Liver (tissue), 9 donors: ENCODE results near the gene PCSK6. TPM values are rescaled to one million over a fixed set of nuclear protein-coding genes. Genes with fewer than 3 reads are reported as not detected.

Experiments used
- DNase-seq: peaks from one replicate; pipeline ENCODE4 v3.0.0-alpha.2; 2017; ENCODE audit warnings: low spot score
- H3K27ac ChIP-seq, 2 donors: one replicate each; pipeline ENCODE4 v1.7.0; 2013; ENCODE audit warnings: inconsistent platforms in 2 of 2, low read length in 2 of 2, control low read depth in 1 of 2, low read depth in 1 of 2, mild to moderate bottlenecking in 1 of 2
- H3K27me3 ChIP-seq, 4 donors: one replicate each; pipeline versions ENCODE4 v1.6.1 to v1.7.0; 2013; ENCODE audit warnings: low read length in 3 of 4, inconsistent platforms in 1 of 4, mild to moderate bottlenecking in 1 of 4, moderate library complexity in 1 of 4; ENCODE audit not compliant: control insufficient read depth in 4 of 4, insufficient read depth in 4 of 4
- H3K36me3 ChIP-seq, 4 donors: one replicate each; pipeline versions ENCODE4 v1.6.1 to v1.7.0; 2013; ENCODE audit warnings: low read length in 3 of 4, mild to moderate bottlenecking in 3 of 4, low read depth in 1 of 4, moderate library complexity in 1 of 4; ENCODE audit not compliant: control insufficient read depth in 4 of 4, insufficient read depth in 3 of 4
- H3K4me1 ChIP-seq, 4 donors: one replicate each; pipeline versions ENCODE4 v1.6.1 to v1.7.0; 2013; ENCODE audit warnings: low read length in 3 of 4, mild to moderate bottlenecking in 3 of 4, moderate library complexity in 1 of 4; ENCODE audit not compliant: control insufficient read depth in 4 of 4, insufficient read depth in 4 of 4
- H3K4me3 ChIP-seq, 3 donors: one replicate each; pipeline versions ENCODE4 v1.6.1 to v1.7.0; 2013; ENCODE audit warnings: low read length in 3 of 3, control low read depth in 1 of 3, low read depth in 1 of 3, mild to moderate bottlenecking in 1 of 3
- H3K9ac ChIP-seq, 2 donors: one replicate each; pipeline ENCODE4 v1.7.0; 2013; ENCODE audit warnings: low read length in 2 of 2, mild to moderate bottlenecking in 2 of 2, moderate library complexity in 2 of 2, control low read depth in 1 of 2, low read depth in 1 of 2
- H3K9me3 ChIP-seq, 4 donors: one replicate each; pipeline versions ENCODE4 v1.6.1 to v1.7.0; 2013; ENCODE audit warnings: low read length in 3 of 4; ENCODE audit not compliant: control insufficient read depth in 4 of 4
- EGR1 ChIP-seq, 2 donors: IDR thresholded peaks; 2 replicates each; pipeline ENCODE4 v1.6.1; 2016 to 2018; ENCODE audit warnings: antibody characterized with exemption in 2 of 2, low read depth in 2 of 2
- FOXA1 ChIP-seq: IDR thresholded peaks from 2 replicates; pipeline ENCODE4 v1.6.1; 2016; ENCODE audit warnings: antibody characterized with exemption
- FOXA2 ChIP-seq: IDR thresholded peaks from 2 replicates; pipeline ENCODE4 v1.6.1; 2016; ENCODE audit warnings: antibody characterized with exemption
- GABPA ChIP-seq, 2 donors: IDR thresholded peaks in 1 of 2; conservative IDR thresholded peaks in 1 of 2; 2 replicates each; pipeline ENCODE4 v1.6.1; 2016; ENCODE audit warnings: antibody characterized with exemption in 2 of 2, mild to moderate bottlenecking in 1 of 2, moderate library complexity in 1 of 2
- HNF4A ChIP-seq, 2 donors: conservative IDR thresholded peaks; 2 replicates each; pipeline ENCODE4 v1.6.1; 2016; ENCODE audit warnings: antibody characterized with exemption in 2 of 2, mild to moderate bottlenecking in 2 of 2
- HNF4G ChIP-seq: IDR thresholded peaks from 2 replicates; pipeline ENCODE4 v1.6.1; 2016; ENCODE audit warnings: antibody characterized with exemption
- JUND ChIP-seq, 2 donors: IDR thresholded peaks; 2 replicates each; pipeline ENCODE4 v1.6.1; 2016; ENCODE audit warnings: antibody characterized with exemption in 2 of 2
- NR2F2 ChIP-seq: IDR thresholded peaks from 2 replicates; pipeline ENCODE4 v1.6.1; 2016; ENCODE audit warnings: antibody characterized with exemption
- RAD21 ChIP-seq, 2 donors: IDR thresholded peaks; 2 replicates each; pipeline ENCODE4 v1.6.1; 2016; ENCODE audit warnings: antibody characterized with exemption in 2 of 2, mild to moderate bottlenecking in 2 of 2
- RXRA ChIP-seq, 2 donors: IDR thresholded peaks; 2 replicates each; pipeline ENCODE4 v1.6.1; 2017 to 2018; ENCODE audit warnings: antibody characterized with exemption in 2 of 2, mild to moderate bottlenecking in 1 of 2
- SP1 ChIP-seq: IDR thresholded peaks from 2 replicates; pipeline ENCODE4 v1.6.1; 2018; ENCODE audit warnings: antibody characterized with exemption, mild to moderate bottlenecking
- YY1 ChIP-seq: IDR thresholded peaks from 2 replicates; pipeline ENCODE4 v1.6.1; 2016; ENCODE audit warnings: antibody characterized with exemption, mild to moderate bottlenecking
- WGBS: extraction: QIAGEN DNeasy Blood & Tissue Kit; methylation state at CpG from one replicate; pipeline ENCODE4 v1.1.7; 2013; 5-methylcytosine and 5-hydroxymethylcytosine counted together
- polyA plus RNA-seq, 2 donors: library from polyadenylated mRNA; stranded (reverse) in 1 of 2; unstranded in 1 of 2; fragments of 200-250 nt in 1 of 2; fragments of >200 nt in 1 of 2; fragmentation: Nextera tagmentation in 1 of 2; extraction: Ambion mirVana in 1 of 2; gene quantifications; one replicate each; pipeline versions ENCODE4 v1.2.1 to v1.2.3, GENCODE V29; 2013 to 2015
- total RNA-seq, 2 donors: library from RNA; depleted of rRNA; stranded (reverse); fragments of >200 nt; gene quantifications; one replicate each; pipeline ENCODE4 v1.2.3, GENCODE V29; 2014
- TF ChIP-seq, protein P1 (sequence below): IDR thresholded peaks from 2 replicates; pipeline ENCODE4 v1.6.1; 2016; ENCODE audit warnings: antibody characterized with exemption
- TF ChIP-seq, protein P2 (sequence below): IDR thresholded peaks from 2 replicates; pipeline ENCODE4 v1.6.1; 2016; ENCODE audit warnings: antibody characterized with exemption, mild to moderate bottlenecking
- TF ChIP-seq, protein P3 (sequence below): fragments of 150-350 bp; IDR thresholded peaks from 2 replicates; pipeline ENCODE4 v1.5.1; 2017; ENCODE audit warnings: improper control_type of control experiment, low read depth, low read length; ENCODE audit not compliant: missing input control
- TF ChIP-seq, protein P4 (sequence below): IDR thresholded peaks from 2 replicates; pipeline ENCODE4 v1.6.1; 2016; ENCODE audit warnings: antibody characterized with exemption
- donor health status: healthy.
- donor health status: healthy.
- donor health status: healthy.
- donor health status: healthy.
- donor health status: healthy.

The PCSK6 gene
- total and polyA plus RNA-seq, 4 donors, result 94.8 to 398 (median 168) TPM

DNA sequence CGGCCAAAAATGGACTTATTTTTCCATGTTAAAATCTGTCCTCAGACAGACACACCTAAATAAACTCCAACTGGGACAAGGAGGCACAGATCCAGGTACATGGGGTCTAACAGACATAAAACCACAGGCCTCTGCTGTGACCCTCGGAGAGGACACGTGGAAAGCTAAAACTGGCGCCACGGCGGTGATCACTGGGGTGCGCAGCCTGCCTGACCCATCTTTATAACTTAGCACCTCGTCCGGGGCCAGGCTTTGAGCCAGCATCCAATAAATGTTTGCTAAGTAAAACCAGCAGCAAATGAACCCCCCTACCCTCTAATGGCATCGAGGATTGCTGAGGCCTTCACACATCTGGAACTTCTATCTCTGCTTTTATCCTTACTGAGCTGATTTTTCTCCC, 15.3 kb downstream of the PCSK6 start:
- no peak overlapping the region for H3K27ac ChIP-seq
- peaks cover 2 to 45% (median 24%) of the 10 kb centered on the region in 4 donors for H3K4me1 ChIP-seq
- TF ChIP-seq FOXA2, result no peak
- TF ChIP-seq, protein P1, sequence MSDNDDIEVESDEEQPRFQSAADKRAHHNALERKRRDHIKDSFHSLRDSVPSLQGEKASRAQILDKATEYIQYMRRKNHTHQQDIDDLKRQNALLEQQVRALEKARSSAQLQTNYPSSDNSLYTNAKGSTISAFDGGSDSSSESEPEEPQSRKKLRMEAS, result no peak
- TF ChIP-seq, protein P2, sequence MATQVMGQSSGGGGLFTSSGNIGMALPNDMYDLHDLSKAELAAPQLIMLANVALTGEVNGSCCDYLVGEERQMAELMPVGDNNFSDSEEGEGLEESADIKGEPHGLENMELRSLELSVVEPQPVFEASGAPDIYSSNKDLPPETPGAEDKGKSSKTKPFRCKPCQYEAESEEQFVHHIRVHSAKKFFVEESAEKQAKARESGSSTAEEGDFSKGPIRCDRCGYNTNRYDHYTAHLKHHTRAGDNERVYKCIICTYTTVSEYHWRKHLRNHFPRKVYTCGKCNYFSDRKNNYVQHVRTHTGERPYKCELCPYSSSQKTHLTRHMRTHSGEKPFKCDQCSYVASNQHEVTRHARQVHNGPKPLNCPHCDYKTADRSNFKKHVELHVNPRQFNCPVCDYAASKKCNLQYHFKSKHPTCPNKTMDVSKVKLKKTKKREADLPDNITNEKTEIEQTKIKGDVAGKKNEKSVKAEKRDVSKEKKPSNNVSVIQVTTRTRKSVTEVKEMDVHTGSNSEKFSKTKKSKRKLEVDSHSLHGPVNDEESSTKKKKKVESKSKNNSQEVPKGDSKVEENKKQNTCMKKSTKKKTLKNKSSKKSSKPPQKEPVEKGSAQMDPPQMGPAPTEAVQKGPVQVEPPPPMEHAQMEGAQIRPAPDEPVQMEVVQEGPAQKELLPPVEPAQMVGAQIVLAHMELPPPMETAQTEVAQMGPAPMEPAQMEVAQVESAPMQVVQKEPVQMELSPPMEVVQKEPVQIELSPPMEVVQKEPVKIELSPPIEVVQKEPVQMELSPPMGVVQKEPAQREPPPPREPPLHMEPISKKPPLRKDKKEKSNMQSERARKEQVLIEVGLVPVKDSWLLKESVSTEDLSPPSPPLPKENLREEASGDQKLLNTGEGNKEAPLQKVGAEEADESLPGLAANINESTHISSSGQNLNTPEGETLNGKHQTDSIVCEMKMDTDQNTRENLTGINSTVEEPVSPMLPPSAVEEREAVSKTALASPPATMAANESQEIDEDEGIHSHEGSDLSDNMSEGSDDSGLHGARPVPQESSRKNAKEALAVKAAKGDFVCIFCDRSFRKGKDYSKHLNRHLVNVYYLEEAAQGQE, result no peak
- DNase-seq, result no peak
- no peak overlapping the region for H3K9ac ChIP-seq
- 92% methylated on average over 10 of the region's 10 CpGs for WGBS
- H3K36me3 ChIP-seq, result peaks cover 0 to 3% (median under 1%) of the 10 kb centered on the region in 4 donors
- H3K9me3 ChIP-seq, result no peaks in the 10 kb centered on the region
- no peak overlapping the region for H3K4me3 ChIP-seq
- no peaks in the 10 kb centered on the region for H3K27me3 ChIP-seq

DNA sequence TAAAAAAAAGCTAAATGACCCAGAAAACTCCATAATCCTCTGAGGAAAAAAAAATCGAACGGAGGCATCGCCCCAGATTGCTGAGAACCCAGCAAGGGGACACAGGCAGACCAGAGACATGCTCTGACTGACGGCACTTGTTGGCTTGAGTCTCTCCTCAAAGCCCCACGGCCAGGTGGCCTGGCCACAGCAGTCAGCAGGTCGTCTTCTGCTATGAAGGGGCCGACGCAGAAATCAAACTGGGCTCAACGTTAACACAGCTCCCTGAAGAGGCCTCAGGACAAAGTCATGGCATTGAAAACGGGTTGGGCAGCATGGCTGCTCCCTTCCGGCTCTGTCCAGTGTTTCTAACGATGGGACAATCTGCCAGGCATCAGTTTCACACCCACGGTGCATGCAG, 17.5 kb downstream of the PCSK6 start:
- DNase-seq, result no peak
- TF ChIP-seq, protein P3, sequence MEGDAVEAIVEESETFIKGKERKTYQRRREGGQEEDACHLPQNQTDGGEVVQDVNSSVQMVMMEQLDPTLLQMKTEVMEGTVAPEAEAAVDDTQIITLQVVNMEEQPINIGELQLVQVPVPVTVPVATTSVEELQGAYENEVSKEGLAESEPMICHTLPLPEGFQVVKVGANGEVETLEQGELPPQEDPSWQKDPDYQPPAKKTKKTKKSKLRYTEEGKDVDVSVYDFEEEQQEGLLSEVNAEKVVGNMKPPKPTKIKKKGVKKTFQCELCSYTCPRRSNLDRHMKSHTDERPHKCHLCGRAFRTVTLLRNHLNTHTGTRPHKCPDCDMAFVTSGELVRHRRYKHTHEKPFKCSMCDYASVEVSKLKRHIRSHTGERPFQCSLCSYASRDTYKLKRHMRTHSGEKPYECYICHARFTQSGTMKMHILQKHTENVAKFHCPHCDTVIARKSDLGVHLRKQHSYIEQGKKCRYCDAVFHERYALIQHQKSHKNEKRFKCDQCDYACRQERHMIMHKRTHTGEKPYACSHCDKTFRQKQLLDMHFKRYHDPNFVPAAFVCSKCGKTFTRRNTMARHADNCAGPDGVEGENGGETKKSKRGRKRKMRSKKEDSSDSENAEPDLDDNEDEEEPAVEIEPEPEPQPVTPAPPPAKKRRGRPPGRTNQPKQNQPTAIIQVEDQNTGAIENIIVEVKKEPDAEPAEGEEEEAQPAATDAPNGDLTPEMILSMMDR, result no peak
- TF ChIP-seq, protein P4, sequence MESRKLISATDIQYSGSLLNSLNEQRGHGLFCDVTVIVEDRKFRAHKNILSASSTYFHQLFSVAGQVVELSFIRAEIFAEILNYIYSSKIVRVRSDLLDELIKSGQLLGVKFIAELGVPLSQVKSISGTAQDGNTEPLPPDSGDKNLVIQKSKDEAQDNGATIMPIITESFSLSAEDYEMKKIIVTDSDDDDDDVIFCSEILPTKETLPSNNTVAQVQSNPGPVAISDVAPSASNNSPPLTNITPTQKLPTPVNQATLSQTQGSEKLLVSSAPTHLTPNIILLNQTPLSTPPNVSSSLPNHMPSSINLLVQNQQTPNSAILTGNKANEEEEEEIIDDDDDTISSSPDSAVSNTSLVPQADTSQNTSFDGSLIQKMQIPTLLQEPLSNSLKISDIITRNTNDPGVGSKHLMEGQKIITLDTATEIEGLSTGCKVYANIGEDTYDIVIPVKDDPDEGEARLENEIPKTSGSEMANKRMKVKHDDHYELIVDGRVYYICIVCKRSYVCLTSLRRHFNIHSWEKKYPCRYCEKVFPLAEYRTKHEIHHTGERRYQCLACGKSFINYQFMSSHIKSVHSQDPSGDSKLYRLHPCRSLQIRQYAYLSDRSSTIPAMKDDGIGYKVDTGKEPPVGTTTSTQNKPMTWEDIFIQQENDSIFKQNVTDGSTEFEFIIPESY, result no peak
- TF ChIP-seq, protein P2, result no peak
- TF ChIP-seq NR2F2, result no peak
- no peak for TF ChIP-seq FOXA1
- TF ChIP-seq RXRA (IDR thresholded peaks at IDR 0.05), result no peak
- TF ChIP-seq JUND (IDR thresholded peaks at IDR 0.05), result no peak
- TF ChIP-seq YY1, result no peak
- TF ChIP-seq FOXA2, result no peak
- TF ChIP-seq RAD21 (IDR thresholded peaks at IDR 0.05), result no peak
- TF ChIP-seq SP1, result no peak
- TF ChIP-seq, protein P1, result no peak
- no peak for TF ChIP-seq HNF4A (conservative IDR thresholded peaks at IDR 0.05)
- TF ChIP-seq HNF4G, result no peak
- no peak for TF ChIP-seq EGR1 (IDR thresholded peaks at IDR 0.05; ENCODE audit: low read depth in 2 of 2)
- TF ChIP-seq GABPA (IDR thresholded peaks at IDR 0.05 in 1 of 2, conservative IDR thresholded peaks at IDR 0.05 in 1 of 2), result no peak
- Histone ChIP-seq H3K9me3 (no peaks in the 10 kb centered on the region), H3K27ac (no peak overlapping the region), H3K4me3 (no peak overlapping the region), H3K4me1 (peaks cover 2 to 52% (median 26%) of the 10 kb centered on the region in 4 donors), H3K9ac (no peak overlapping the region), H3K36me3 (peaks cover 0 to 11% (median 0%) of the 10 kb centered on the region in 4 donors), H3K27me3 (no peaks in the 10 kb centered on the region)
- WGBS, result 85% methylated on average over 13 of the region's 13 CpGs
